Upper lobe of right lung (tissue), 1 donor: ENCODE measurements around the gene CPAMD8. TPM values are rescaled to one million over a fixed set of nuclear protein-coding genes. Genes with fewer than 3 reads are reported as not detected.

Source experiments
- ATAC-seq: fragments of 200-7000 bp; cut with Tn5 transposase; one replicate; pipeline ENCODE4 v1.9.1; 2020; ENCODE audit warnings: mild to moderate bottlenecking, moderate library complexity
- DNase-seq: peaks from one replicate; pipeline ENCODE4 v3.0.0-alpha.2; 2020
- H3K27ac ChIP-seq: fragments of 200-600 bp; one replicate; pipeline ENCODE4 v1.8.0; 2022
- H3K27me3 ChIP-seq: fragments of 200-600 bp; one replicate; pipeline ENCODE4 v1.8.0; 2022; ENCODE audit warnings: mild to moderate bottlenecking
- H3K36me3 ChIP-seq: fragments of 200-600 bp; one replicate; pipeline ENCODE4 v1.8.0; 2022
- H3K4me1 ChIP-seq: fragments of 200-600 bp; one replicate; pipeline ENCODE4 v1.8.0; 2022
- H3K4me3 ChIP-seq: fragments of 200-600 bp; one replicate; pipeline ENCODE4 v1.8.0; 2022; ENCODE audit warnings: mild to moderate bottlenecking
- H3K9me3 ChIP-seq: fragments of 200-600 bp; one replicate; pipeline ENCODE4 v1.8.0; 2022
- CTCF ChIP-seq: fragments of 200-600 bp; IDR thresholded peaks from one replicate; pipeline ENCODE4 v1.8.0; 2022; ENCODE audit warnings: antibody characterized with exemption
- intact Hi-C: fragments of 100-400 bp; cut with DNase I; formaldehyde crosslinking; loops from one replicate; pipeline ENCODE4 v1.11.0; 2022
- total RNA-seq: library from RNA; stranded (reverse); fragmentation: NEBNext Ultra II Directional; extraction: Animal tissue kit (Norgen Biotek cat#: 25700); gene quantifications from one replicate; pipeline ENCODE4 v1.2.1, GENCODE V29; 2021
- donor health status: DM: no; HTN: yes; CAD: no; lungs with severe emphysema.

CPAMD8 gene
- total RNA-seq, 1 donor from 2014 or later, result 50.9 TPM

GRCh38 chr19:17052439-17052838 lies 25.8 kb upstream of the CPAMD8 start:
- DNase-seq (no peak), ATAC-seq (peak; percentile 80)
- H3K27me3 ChIP-seq, result no peaks in the 10 kb centered on the region
- intact Hi-C loops, result no loop called here
- H3K9me3 ChIP-seq, result no peaks in the 10 kb centered on the region
- H3K4me1 ChIP-seq, result no peaks in the 10 kb centered on the region
- no peak overlapping the region for H3K4me3 ChIP-seq
- TF ChIP-seq CTCF, result peak; percentile 69
- peaks cover 19% of the 10 kb centered on the region for H3K36me3 ChIP-seq
- no peak overlapping the region for H3K27ac ChIP-seq

- Histone ChIP-seq H3K27ac (no peak overlapping the region), H3K27me3 (no peaks in the 10 kb centered on the region), H3K36me3 (peaks cover 19% of the 10 kb centered on the region), H3K4me3 (no peak overlapping the region), H3K9me3 (no peaks in the 10 kb centered on the region), H3K4me1 (no peaks in the 10 kb centered on the region)
- TF ChIP-seq CTCF, result no peak
- DNase-seq (no peak), ATAC-seq (peak; percentile 73)
- intact Hi-C loops, result no loop called here
Measured at GRCh38 chr19:17049711-17050280, 23.2 kb upstream of the CPAMD8 start.

- H3K27me3 ChIP-seq, result no peaks in the 10 kb centered on the region
- no peak overlapping the region for H3K27ac ChIP-seq
- H3K9me3 ChIP-seq, result no peaks in the 10 kb centered on the region
- no peak overlapping the region for H3K4me3 ChIP-seq
- intact Hi-C loops, result no loop called here
- no peak for TF ChIP-seq CTCF
- DNase-seq, result no peak
- H3K36me3 ChIP-seq, result peaks cover 19% of the 10 kb centered on the region
- H3K4me1 ChIP-seq, result no peaks in the 10 kb centered on the region
- ATAC-seq, result no peak
Measured at GRCh38 chr19:17048885-17049453, 22.4 kb upstream of the CPAMD8 start.

- DNase-seq (no peak), ATAC-seq (no peak)
- no peak overlapping the region for H3K27ac ChIP-seq
- no peaks in the 10 kb centered on the region for H3K9me3 ChIP-seq
- H3K4me3 ChIP-seq, result no peak overlapping the region
- TF ChIP-seq CTCF, result no peak
- peaks cover 10% of the 10 kb centered on the region for H3K36me3 ChIP-seq
- no peaks in the 10 kb centered on the region for H3K27me3 ChIP-seq
- intact Hi-C loops, result no loop called here
- no peaks in the 10 kb centered on the region for H3K4me1 ChIP-seq
Measured at GRCh38 chr19:17045907-17046502, 19.4 kb upstream of the CPAMD8 start.

- TF ChIP-seq CTCF, result no peak
- intact Hi-C loops, result no loop called here
- ATAC-seq (no peak), DNase-seq (no peak)
- H3K36me3 ChIP-seq, result no peaks in the 10 kb centered on the region
- H3K9me3 ChIP-seq, result no peaks in the 10 kb centered on the region
- no peak overlapping the region for H3K4me3 ChIP-seq
- no peak overlapping the region for H3K27ac ChIP-seq
- H3K27me3 ChIP-seq, result no peaks in the 10 kb centered on the region
- no peaks in the 10 kb centered on the region for H3K4me1 ChIP-seq
Measured at GRCh38 chr19:17043744-17044143, 17.1 kb upstream of the CPAMD8 start.
